Measurements from ENCODE around the gene ANAPC4. TPM values are rescaled to one million over a fixed set of nuclear protein-coding genes. Genes with fewer than 3 reads are reported as not detected.

The ANAPC4 gene
- total RNA-seq, 2 donors from 2014 or later, result 19.1 to 24.8 TPM

GRCh38 chr4:25424539-25425228, 47.6 kb downstream of the ANAPC4 start:
- Histone ChIP-seq H3K4me1 (no peaks in the 10 kb centered on the region), H3K9me3 (no peaks in the 10 kb centered on the region), H3K9ac (ENCODE audit: low read depth in 2 of 2, low read length in 2 of 2) (no peak overlapping the region), H3K36me3 (no peaks in the 10 kb centered on the region), H3K27ac (no peak overlapping the region), H3K27me3 (no peaks in the 10 kb centered on the region), H3K4me3 (no peak overlapping the region)
- intact Hi-C loops (cut with DNase I), result no loop called here
- TF ChIP-seq, protein P1, sequence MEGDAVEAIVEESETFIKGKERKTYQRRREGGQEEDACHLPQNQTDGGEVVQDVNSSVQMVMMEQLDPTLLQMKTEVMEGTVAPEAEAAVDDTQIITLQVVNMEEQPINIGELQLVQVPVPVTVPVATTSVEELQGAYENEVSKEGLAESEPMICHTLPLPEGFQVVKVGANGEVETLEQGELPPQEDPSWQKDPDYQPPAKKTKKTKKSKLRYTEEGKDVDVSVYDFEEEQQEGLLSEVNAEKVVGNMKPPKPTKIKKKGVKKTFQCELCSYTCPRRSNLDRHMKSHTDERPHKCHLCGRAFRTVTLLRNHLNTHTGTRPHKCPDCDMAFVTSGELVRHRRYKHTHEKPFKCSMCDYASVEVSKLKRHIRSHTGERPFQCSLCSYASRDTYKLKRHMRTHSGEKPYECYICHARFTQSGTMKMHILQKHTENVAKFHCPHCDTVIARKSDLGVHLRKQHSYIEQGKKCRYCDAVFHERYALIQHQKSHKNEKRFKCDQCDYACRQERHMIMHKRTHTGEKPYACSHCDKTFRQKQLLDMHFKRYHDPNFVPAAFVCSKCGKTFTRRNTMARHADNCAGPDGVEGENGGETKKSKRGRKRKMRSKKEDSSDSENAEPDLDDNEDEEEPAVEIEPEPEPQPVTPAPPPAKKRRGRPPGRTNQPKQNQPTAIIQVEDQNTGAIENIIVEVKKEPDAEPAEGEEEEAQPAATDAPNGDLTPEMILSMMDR (IDR thresholded peaks at IDR 0.05), result no peak
- DNase-seq, result no peak

- intact Hi-C loops (cut with DNase I), result no loop called here
- Histone ChIP-seq H3K9me3 (no peaks in the 10 kb centered on the region), H3K36me3 (no peaks in the 10 kb centered on the region), H3K27me3 (no peaks in the 10 kb centered on the region), H3K27ac (no peak overlapping the region), H3K9ac (ENCODE audit: low read depth in 2 of 2, low read length in 2 of 2) (no peak overlapping the region), H3K4me3 (no peak overlapping the region), H3K4me1 (no peaks in the 10 kb centered on the region)
- no peak for DNase-seq
- TF ChIP-seq, protein P1 (IDR thresholded peaks at IDR 0.05), result no peak
These were observed 48.3 kb downstream of the ANAPC4 start for GRCh38 chr4:25425361-25425760.

- H3K27me3 ChIP-seq, result no peaks in the 10 kb centered on the region
- TF ChIP-seq, protein P1 (IDR thresholded peaks at IDR 0.05), result no peak
These were observed 50.8 kb downstream of the ANAPC4 start for GRCh38 chr4:25427871-25428270.

DNA sequence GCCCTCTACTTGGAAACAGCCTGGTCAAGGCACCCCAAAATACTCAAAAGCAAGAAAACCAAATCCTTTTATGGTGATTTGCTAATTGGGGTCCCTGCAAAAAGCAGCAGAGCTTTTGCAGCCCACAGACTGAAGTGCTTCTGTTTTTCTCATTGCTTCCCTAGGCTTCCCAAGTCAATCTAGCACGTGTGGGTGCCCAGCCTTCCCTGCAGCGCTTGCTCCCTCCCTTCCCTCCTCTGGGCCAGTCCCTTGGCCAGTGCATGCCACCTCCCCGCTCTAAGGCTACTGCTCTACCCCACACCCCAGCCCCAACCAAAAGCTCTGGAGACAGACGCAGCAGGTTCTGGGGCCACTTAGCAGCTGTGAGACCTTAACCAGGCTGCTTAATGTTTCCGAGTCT, 53.6 kb downstream of the ANAPC4 start:
- Histone ChIP-seq H3K9me3 (no peaks in the 10 kb centered on the region), H3K27me3 (no peaks in the 10 kb centered on the region), H3K27ac (no peak overlapping the region), H3K9ac (ENCODE audit: low read depth in 2 of 2, low read length in 2 of 2) (no peak overlapping the region), H3K4me3 (no peak overlapping the region), H3K36me3 (no peaks in the 10 kb centered on the region), H3K4me1 (no peaks in the 10 kb centered on the region)
- no peak for DNase-seq
- TF ChIP-seq, protein P1 (IDR thresholded peaks at IDR 0.05), result no peak
- intact Hi-C loops (cut with DNase I), result no loop called here

More at GRCh38 chr4:25427871-25428270, 50.8 kb downstream of the ANAPC4 start:
- H3K9ac ChIP-seq (ENCODE audit: low read depth in 2 of 2, low read length in 2 of 2), result no peak overlapping the region
- H3K4me3 ChIP-seq, result no peak overlapping the region
- no peaks in the 10 kb centered on the region for H3K4me1 ChIP-seq
- no peaks in the 10 kb centered on the region for H3K36me3 ChIP-seq
- intact Hi-C loops (cut with DNase I), result no loop called here
- no peak for DNase-seq
- no peak overlapping the region for H3K27ac ChIP-seq
- no peaks in the 10 kb centered on the region for H3K9me3 ChIP-seq

- intact Hi-C loops (cut with DNase I), result no loop called here
- H3K4me1 ChIP-seq, result no peaks in the 10 kb centered on the region
- TF ChIP-seq, protein P1 (IDR thresholded peaks at IDR 0.05), result no peak
- no peak overlapping the region for H3K27ac ChIP-seq
- H3K9me3 ChIP-seq, result no peaks in the 10 kb centered on the region
- no peaks in the 10 kb centered on the region for H3K27me3 ChIP-seq
- H3K9ac ChIP-seq (ENCODE audit: low read depth in 2 of 2, low read length in 2 of 2), result no peak overlapping the region
- H3K36me3 ChIP-seq, result no peaks in the 10 kb centered on the region
- DNase-seq, result no peak
- no peak overlapping the region for H3K4me3 ChIP-seq
These were observed 57.1 kb downstream of the ANAPC4 start for GRCh38 chr4:25433966-25434827.
